Iris pigment epithelial cell (primary cell): ENCODE results near the gene RASGRF2.
"Not testable (repeated sequence)": the region's sequence is repeated elsewhere in the genome, so short reads cannot be mapped to it uniquely, and the experiment has no call there.

Experiments used
- DNase-seq: peaks from one replicate; pipeline ENCODE4 v3.0.0-alpha.2; 2011; ENCODE audit warnings: low read depth

RASGRF2 gene

GRCh38 chr5:81075041-81075440 is 114.9 kb downstream of the RASGRF2 start:
- no peak for DNase-seq

- no peak for DNase-seq
Observed at GRCh38 chr5:81077105-81077504, 116.9 kb downstream of the RASGRF2 start.

GRCh38 chr5:81078930-81079329 is 118.8 kb downstream of the RASGRF2 start:
- no peak for DNase-seq

- DNase-seq: no peak
Observed at GRCh38 chr5:81080809-81081460, 120.8 kb downstream of the RASGRF2 start.

GRCh38 chr5:81081461-81081835 is 121.3 kb downstream of the RASGRF2 start:
- no peak for DNase-seq

- no peak for DNase-seq
Observed at GRCh38 chr5:81086881-81087281, 126.7 kb downstream of the RASGRF2 start.

- DNase-seq: no peak
Observed at GRCh38 chr5:81091199-81091598, 131.0 kb downstream of the RASGRF2 start.

GRCh38 chr5:81093536-81094196 is 133.5 kb downstream of the RASGRF2 start:
- no peak for DNase-seq

- DNase-seq: no peak
Observed at GRCh38 chr5:81095835-81096234, 135.7 kb downstream of the RASGRF2 start.

- peak; percentile 69 for DNase-seq
Observed at GRCh38 chr5:81097713-81098112, 137.6 kb downstream of the RASGRF2 start.

GRCh38 chr5:81105261-81105877 is 145.2 kb downstream of the RASGRF2 start:
- no peak for DNase-seq

- no peak for DNase-seq
Observed at GRCh38 chr5:81115261-81115660, 155.1 kb downstream of the RASGRF2 start.

- DNase-seq: no peak
Observed at GRCh38 chr5:81117566-81117965, 157.4 kb downstream of the RASGRF2 start.

GRCh38 chr5:81121273-81121672 is 161.1 kb downstream of the RASGRF2 start:
- no peak for DNase-seq

- DNase-seq: peak; percentile 24
Observed at GRCh38 chr5:81121836-81122630, 161.9 kb downstream of the RASGRF2 start.

GRCh38 chr5:81124689-81125088 is 164.5 kb downstream of the RASGRF2 start:
- DNase-seq: not testable (repeated sequence)

GRCh38 chr5:81125959-81126358 is 165.8 kb downstream of the RASGRF2 start:
- peak; percentile 62 for DNase-seq

GRCh38 chr5:81128416-81128815 is 168.3 kb downstream of the RASGRF2 start:
- DNase-seq: no peak

GRCh38 chr5:81132381-81132780 is 172.2 kb downstream of the RASGRF2 start:
- DNase-seq: no peak

GRCh38 chr5:81134066-81134465 is 173.9 kb downstream of the RASGRF2 start:
- DNase-seq: no peak

GRCh38 chr5:81134566-81134965 is 174.4 kb downstream of the RASGRF2 start:
- DNase-seq: no peak

- DNase-seq: peak; percentile 50
Observed at GRCh38 chr5:81136557-81136956, 176.4 kb downstream of the RASGRF2 start.

- no peak for DNase-seq
Observed at GRCh38 chr5:81137833-81138232, 177.7 kb downstream of the RASGRF2 start.
